ENCODE results near the gene DSG2.

GRCh38 chr18:31508781-31509180 lies 10.8 kb downstream of the DSG2 start:
- TF ChIP-seq CTCF (IDR thresholded peaks at IDR 0.05; ENCODE audit: low read length) (no peak), EZH2 (IDR thresholded peaks at IDR 0.05; ENCODE audit: borderline replicate concordance, low read length) (no peak)

All from OCI-LY1 (cell line).